GM21423 (cell line): ENCODE results near the gene RAP1GAP.
"Not testable (repeated sequence)": the region's sequence is repeated elsewhere in the genome, so short reads cannot be mapped to it uniquely, and the experiment has no call there.

Experiments
- ATAC-seq: cut with Tn5 transposase; IDR thresholded peaks from one replicate; pipeline ENCODE4 v1.9.1; 2021; ENCODE audit warnings: mild to moderate bottlenecking, moderate library complexity; ENCODE audit not compliant: unreplicated experiment

RAP1GAP gene

GRCh38 chr1:21574466-21575151 lies 94.5 kb downstream of the RAP1GAP start:
- ATAC-seq, result no peak

- no peak for ATAC-seq
These were observed 95.1 kb downstream of the RAP1GAP start for GRCh38 chr1:21573971-21574465.

GRCh38 chr1:21573475-21573874 lies 95.7 kb downstream of the RAP1GAP start:
- no peak for ATAC-seq

DNA sequence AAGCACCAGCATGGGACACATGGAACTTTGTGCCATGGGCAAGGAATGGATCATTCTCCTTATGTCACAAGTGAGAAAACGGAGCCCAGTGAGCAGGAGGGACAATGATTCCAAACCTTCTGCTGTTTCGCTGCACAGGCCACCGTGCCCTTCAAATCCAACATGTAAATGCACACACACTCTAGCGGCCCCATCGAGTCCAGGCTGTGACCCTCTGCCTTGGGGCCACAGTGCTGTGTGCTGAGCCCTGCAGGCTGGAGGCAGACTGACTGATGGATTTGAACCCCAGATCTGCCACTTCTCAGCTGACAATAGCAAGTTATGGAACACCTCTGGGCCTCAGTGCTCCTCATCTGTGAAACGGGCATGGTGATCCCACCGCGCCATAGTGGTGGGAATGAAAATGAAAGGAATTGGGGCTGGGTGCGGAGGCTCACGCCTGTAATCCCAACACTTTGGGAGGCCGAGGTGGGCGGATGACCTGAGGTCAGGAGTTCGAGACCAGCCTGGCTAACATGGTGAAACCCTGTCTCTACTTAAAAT lies 96.4 kb downstream of the RAP1GAP start:
- no peak for ATAC-seq

DNA sequence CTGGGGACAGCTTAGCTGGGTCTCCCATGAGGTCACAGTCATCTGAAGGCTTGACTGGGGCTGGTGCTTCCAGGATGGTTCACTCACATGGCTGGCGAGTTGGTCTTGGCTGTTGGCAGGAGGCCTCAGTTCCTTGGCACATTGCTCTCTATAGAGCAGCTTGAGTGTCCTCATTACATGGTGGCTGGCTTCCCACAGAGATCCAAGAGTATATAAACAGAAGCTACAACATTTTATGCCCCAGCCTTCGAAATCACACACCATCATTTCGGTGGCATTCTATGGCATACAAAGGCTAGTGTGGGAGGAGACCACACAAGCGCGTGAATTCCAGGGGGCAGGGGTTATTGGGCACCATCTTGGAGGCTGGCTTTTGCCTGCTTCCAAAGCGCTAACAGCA lies 96.9 kb downstream of the RAP1GAP start:
- ATAC-seq, result no peak

DNA sequence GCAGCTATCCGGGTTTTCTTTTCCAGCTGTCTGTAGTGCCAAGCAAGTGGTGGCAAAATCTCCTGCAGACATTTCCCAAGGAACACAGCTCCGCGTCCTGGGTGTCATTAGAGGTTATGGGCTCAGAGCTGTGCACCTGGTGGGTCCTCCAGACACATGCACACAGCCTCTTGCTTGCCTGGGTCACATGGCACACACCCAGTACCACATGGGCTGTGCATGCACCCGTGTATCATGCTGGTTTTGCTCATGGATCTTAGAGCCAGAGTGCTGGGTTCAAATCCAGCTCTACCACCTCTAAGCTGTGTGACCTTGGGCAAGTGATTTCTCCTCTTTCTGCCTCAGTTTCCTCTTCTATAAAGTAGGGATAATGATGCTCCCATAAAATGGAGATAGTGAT lies 98.3 kb downstream of the RAP1GAP start:
- ATAC-seq, result no peak

GRCh38 chr1:21570528-21570875 lies 98.7 kb downstream of the RAP1GAP start:
- no peak for ATAC-seq

DNA sequence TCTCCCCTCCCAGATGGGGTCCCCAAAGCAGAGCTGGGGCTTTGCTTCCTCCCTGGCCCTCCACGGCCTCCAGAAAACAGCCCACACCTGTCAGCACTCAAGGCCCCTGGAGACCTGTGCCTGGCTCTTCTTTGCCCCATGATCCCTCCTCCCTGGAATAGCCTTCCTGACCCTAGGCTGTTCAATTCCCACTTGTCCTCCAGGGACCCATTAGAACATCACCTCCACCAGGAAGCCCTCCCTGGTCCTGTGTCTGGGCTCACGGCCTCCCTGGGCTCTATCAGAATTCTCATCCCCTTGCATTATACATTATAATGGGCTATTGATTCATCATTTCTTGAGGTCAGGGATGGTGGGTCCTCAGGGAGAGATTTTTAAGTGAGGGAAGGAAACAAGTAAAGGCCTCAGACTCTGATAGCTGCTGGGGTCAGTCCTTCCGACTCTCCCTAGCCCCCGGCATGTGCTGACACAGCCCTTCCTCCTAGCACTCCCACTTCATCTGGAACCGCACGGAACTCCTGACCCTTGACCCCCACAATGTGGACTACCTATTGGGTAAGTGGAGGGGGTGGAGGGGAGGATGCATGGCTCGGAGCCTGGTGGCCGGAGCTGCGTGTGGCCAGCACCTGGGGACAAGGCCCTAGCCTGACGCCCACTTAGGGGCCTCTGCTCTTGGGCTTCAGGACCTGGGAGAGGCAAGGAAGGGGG lies 99.2 kb downstream of the RAP1GAP start:
- ATAC-seq, result no peak

- no peak for ATAC-seq
These were observed 100.3 kb downstream of the RAP1GAP start for GRCh38 chr1:21568809-21569385.

DNA sequence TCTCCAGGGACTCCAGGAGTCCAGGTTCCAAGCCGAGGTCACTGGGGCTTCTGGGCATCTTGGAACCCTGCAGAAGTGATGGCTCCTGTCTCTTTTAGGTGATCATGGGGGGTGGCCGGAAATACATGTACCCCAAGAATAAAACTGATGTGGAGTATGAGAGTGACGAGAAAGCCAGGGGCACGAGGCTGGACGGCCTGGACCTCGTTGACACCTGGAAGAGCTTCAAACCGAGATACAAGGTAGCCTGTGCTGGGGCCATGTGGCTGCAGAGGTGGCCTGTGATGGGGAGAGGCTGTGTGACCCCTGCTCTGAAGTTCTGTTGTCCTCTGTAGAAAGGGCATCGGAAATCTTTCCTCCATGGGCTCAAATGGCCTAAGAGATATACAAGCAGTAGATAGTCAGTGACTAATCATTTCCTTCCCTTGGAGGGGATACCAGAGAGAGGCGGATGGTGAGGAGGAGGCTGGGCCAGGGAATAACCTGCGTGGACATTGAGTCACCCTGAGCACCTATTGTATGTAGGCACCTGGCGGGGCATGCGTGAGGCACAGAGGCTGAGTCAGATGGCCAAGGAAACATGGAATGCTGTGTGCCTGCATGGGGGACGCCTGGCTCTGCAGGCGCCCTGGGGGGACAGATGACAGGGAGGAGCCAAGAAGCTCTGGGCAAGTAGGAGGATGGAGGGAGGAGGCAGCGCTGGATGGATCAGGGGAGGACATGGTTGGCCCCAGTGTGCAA lies 101.0 kb downstream of the RAP1GAP start:
- ATAC-seq, result no peak

GRCh38 chr1:21567241-21568005 lies 101.7 kb downstream of the RAP1GAP start:
- ATAC-seq, result no peak

DNA sequence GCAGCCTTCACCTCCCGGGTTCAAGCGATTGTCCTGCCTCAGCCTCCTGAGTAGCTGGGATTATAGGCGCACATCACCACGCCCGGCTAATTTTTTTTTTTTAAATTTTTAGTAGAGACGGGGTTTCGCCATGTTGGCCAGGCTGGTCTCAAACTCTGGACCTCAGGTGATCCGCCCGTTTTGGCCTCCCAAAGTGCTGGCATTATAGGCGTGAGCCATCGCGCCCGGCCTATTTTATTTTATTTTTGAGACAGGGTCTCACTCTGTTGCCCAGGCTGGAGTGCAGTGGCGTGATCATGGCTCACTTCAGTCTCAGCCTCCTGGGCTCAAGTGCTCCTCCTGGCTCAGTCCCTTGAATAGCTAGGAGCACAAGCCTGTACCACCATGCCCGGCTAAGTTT lies 102.8 kb downstream of the RAP1GAP start:
- not testable (repeated sequence) for ATAC-seq

DNA sequence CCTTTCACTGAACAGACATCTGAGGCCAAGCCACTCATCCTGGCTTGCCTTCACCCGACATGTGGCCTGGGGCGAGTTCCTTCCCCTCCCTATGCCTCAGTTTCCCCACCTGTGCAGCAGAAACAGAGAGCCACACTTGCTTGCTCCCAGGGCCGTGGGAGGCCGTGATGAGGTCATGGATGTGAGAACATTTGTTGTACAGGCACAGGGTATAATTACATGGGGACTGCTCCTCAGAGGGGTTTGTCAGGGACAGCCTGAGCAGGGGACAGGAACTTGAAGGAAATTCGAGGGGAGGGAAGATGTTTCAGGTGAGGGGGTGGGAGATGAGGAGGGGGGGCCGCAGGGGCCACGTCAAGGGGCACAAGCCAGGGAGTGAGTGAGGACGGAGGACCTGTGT lies 103.9 kb downstream of the RAP1GAP start:
- no peak for ATAC-seq

DNA sequence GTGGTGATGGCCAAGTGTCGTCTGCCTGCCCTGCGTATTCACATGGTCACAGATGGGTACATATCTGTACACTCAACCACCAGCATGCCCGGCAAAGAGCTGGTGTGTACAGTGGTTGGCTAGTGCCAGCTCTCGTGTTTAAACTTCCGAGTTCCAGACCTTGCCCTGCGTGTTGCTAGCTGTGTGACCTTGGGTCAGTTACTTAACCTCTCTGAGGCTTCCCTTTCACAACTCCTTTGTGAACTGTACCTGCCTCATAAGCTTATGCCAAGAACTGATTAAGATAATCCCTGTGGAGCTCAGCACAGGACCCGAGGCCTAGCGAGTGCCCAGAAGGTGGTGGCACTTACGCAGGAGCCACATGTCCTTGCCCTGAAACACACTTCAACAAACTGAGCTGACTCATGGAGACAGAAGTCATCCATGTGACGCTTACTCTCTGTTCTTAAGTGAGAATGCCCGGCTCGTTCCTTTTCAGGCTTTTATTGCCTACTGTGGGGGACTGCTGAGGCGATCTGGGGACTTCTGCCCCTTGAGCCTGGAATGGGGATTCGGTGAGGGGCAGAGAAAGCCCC lies 104.5 kb downstream of the RAP1GAP start:
- ATAC-seq, result no peak

DNA sequence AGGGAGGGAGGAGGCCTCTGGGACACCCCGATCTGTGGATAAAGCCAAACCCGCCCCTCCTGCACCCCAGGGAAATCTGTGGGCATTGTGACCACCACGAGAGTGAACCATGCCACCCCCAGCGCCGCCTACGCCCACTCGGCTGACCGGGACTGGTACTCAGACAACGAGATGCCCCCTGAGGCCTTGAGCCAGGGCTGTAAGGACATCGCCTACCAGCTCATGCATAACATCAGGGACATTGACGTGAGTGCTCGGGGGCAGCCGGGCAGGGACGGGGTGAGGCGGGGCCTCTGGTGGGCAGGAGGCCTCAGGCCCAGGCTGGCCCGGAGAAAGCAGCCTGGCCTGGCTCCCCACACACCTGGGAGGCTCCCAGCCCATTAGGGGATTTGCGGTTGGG lies 105.2 kb downstream of the RAP1GAP start:
- ATAC-seq, result no peak

- ATAC-seq, result no peak
These were observed 106.3 kb downstream of the RAP1GAP start for GRCh38 chr1:21562896-21563295.

- ATAC-seq, result no peak
These were observed 108.1 kb downstream of the RAP1GAP start for GRCh38 chr1:21560916-21561638.

- no peak for ATAC-seq
These were observed 109.2 kb downstream of the RAP1GAP start for GRCh38 chr1:21559788-21560567.
